ENCODE measurements around the gene KBTBD12. TPM values are rescaled to one million over a fixed set of nuclear protein-coding genes. Genes with fewer than 3 reads are reported as not detected.

The KBTBD12 gene
- polyA plus RNA-seq, 3 donors, result 0.91 to 1.9 (median 1.7) TPM

GRCh38 chr3:127982155-127982554 is 67.1 kb downstream of the KBTBD12 start:
- no peak for DNase-seq (ENCODE audit: low read depth in 3 of 3, low spot score in 2 of 3)

- DNase-seq (ENCODE audit: low read depth in 3 of 3, low spot score in 2 of 3), result no peak
Measured at GRCh38 chr3:127984241-127984975, 69.4 kb downstream of the KBTBD12 start.

GRCh38 chr3:127985216-127985615 is 70.2 kb downstream of the KBTBD12 start:
- DNase-seq (ENCODE audit: low read depth in 3 of 3, low spot score in 2 of 3), result no peak

- DNase-seq (ENCODE audit: low read depth in 3 of 3, low spot score in 2 of 3), result no peak
Measured at GRCh38 chr3:127985655-127986225, 70.7 kb downstream of the KBTBD12 start.

- no peak for DNase-seq (ENCODE audit: low read depth in 3 of 3, low spot score in 2 of 3)
Measured at GRCh38 chr3:127986803-127987202, 71.8 kb downstream of the KBTBD12 start.

- DNase-seq (ENCODE audit: low read depth in 3 of 3, low spot score in 2 of 3), result no peak
Measured at GRCh38 chr3:127987309-127987995, 72.4 kb downstream of the KBTBD12 start.

- DNase-seq (ENCODE audit: low read depth in 3 of 3, low spot score in 2 of 3), result no peak
Measured at GRCh38 chr3:127988770-127989557, 73.9 kb downstream of the KBTBD12 start.

- DNase-seq (ENCODE audit: low read depth in 3 of 3, low spot score in 2 of 3), result no peak
Measured at GRCh38 chr3:127990051-127990450, 75.0 kb downstream of the KBTBD12 start.

- DNase-seq (ENCODE audit: low read depth in 3 of 3, low spot score in 2 of 3), result no peak
Measured at GRCh38 chr3:127990461-127990860, 75.4 kb downstream of the KBTBD12 start.

- DNase-seq (ENCODE audit: low read depth in 3 of 3, low spot score in 2 of 3), result no peak
Measured at GRCh38 chr3:127991251-127991650, 76.2 kb downstream of the KBTBD12 start.

GRCh38 chr3:127991681-127992080 is 76.6 kb downstream of the KBTBD12 start:
- DNase-seq (ENCODE audit: low read depth in 3 of 3, low spot score in 2 of 3), result no peak

- DNase-seq (ENCODE audit: low read depth in 3 of 3, low spot score in 2 of 3), result no peak
Measured at GRCh38 chr3:127992127-127992526, 77.1 kb downstream of the KBTBD12 start.

GRCh38 chr3:127994011-127994410 is 79.0 kb downstream of the KBTBD12 start:
- DNase-seq (ENCODE audit: low read depth in 3 of 3, low spot score in 2 of 3), result no peak

GRCh38 chr3:127997016-127997415 is 82.0 kb downstream of the KBTBD12 start:
- no peak for DNase-seq (ENCODE audit: low read depth in 3 of 3, low spot score in 2 of 3)

- DNase-seq (ENCODE audit: low read depth in 3 of 3, low spot score in 2 of 3), result no peak
Measured at GRCh38 chr3:127997961-127998360, 82.9 kb downstream of the KBTBD12 start.

GRCh38 chr3:127998596-127998995 is 83.6 kb downstream of the KBTBD12 start:
- no peak for DNase-seq (ENCODE audit: low read depth in 3 of 3, low spot score in 2 of 3)

- no peak for DNase-seq (ENCODE audit: low read depth in 3 of 3, low spot score in 2 of 3)
Measured at GRCh38 chr3:127999509-128000106, 84.6 kb downstream of the KBTBD12 start.

GRCh38 chr3:128001576-128001975 is 86.5 kb downstream of the KBTBD12 start:
- DNase-seq (ENCODE audit: low read depth in 3 of 3, low spot score in 2 of 3), result no peak

- DNase-seq (ENCODE audit: low read depth in 3 of 3, low spot score in 2 of 3), result no peak
Measured at GRCh38 chr3:128004661-128005060, 89.6 kb downstream of the KBTBD12 start.

Data from right renal cortex interstitium (tissue), 3 donors.